Measurements from ENCODE around the gene IGFBP2. TPM values are rescaled to one million over a fixed set of nuclear protein-coding genes. Genes with fewer than 3 reads are reported as not detected.

IGFBP2 gene
- total and polyA plus RNA-seq, 2 of the 13 experiments (the other 11 are each of a cell fraction or from before 2014, with no cell fraction given) = 2.0 to 5.8 TPM

GRCh38 chr2:216661639-216662375 lies 28.6 kb downstream of the IGFBP2 start (continued):
- TF ChIP-seq ZNF609 (CRISPR knock-in tag; IDR thresholded peaks at IDR 0.05; ENCODE audit: borderline replicate concordance) (peak; percentile 39; the same call in 1 of the 2 replicates), MED1 (CRISPR knock-in tag; IDR thresholded peaks at IDR 0.05) (peak; percentile 48; the same call in 1 of the 2 replicates), ZFP90 (CRISPR knock-in tag; IDR thresholded peaks at IDR 0.05; ENCODE audit: borderline replicate concordance) (no peak), RCOR2 (CRISPR knock-in tag; IDR thresholded peaks at IDR 0.05) (no peak), POLR2AphosphoS2 (IDR thresholded peaks at IDR 0.05; ENCODE audit: low read depth, low read length) (no peak), ZBTB38 (CRISPR knock-in tag; IDR thresholded peaks at IDR 0.05) (peak; percentile 90), RFX3 (CRISPR knock-in tag; IDR thresholded peaks at IDR 0.05) (no peak), ZBTB39 (CRISPR knock-in tag; IDR thresholded peaks at IDR 0.05) (no peak), ZNF343 (CRISPR knock-in tag; IDR thresholded peaks at IDR 0.05) (no peak), ZNF12 (CRISPR knock-in tag; IDR thresholded peaks at IDR 0.05) (no peak), TBX2 (CRISPR knock-in tag; IDR thresholded peaks at IDR 0.05; ENCODE audit: borderline replicate concordance) (peak; percentile 42; the same call in 1 of the 2 replicates), PRDM10 (CRISPR knock-in tag; IDR thresholded peaks at IDR 0.05; ENCODE audit: low read depth) (no peak), REXO4 (CRISPR knock-in tag; IDR thresholded peaks at IDR 0.05; ENCODE audit: borderline replicate concordance) (no peak), MIXL1 (CRISPR knock-in tag; IDR thresholded peaks at IDR 0.05) (no peak), XRCC5 (optimal IDR thresholded peaks at IDR 0.05; ENCODE audit: low read length) (peak; percentile 10), HNF4A (CRISPR knock-in tag; IDR thresholded peaks at IDR 0.05) (no peak), NFATC3 (CRISPR knock-in tag; IDR thresholded peaks at IDR 0.05) (no peak), KLF6 (CRISPR knock-in tag; IDR thresholded peaks at IDR 0.05) (no peak), MED13 (CRISPR knock-in tag; IDR thresholded peaks at IDR 0.05) (no peak), KAT7 (CRISPR knock-in tag; IDR thresholded peaks at IDR 0.05; ENCODE audit: borderline replicate concordance) (no peak), ZNF24 (IDR thresholded peaks at IDR 0.05) (no peak)
